Stimulated activated CD4-positive, alpha-beta T cell treated with anti-CD3 and anti-CD28 coated beads, Interleukin-15, amount 100 ng/mL, for 1 hour (primary cell): ENCODE results near the gene SOX6.
"Not testable (repeated sequence)": the region's sequence is repeated elsewhere in the genome, so short reads cannot be mapped to it uniquely, and the experiment has no call there.

ENCODE experiments used
- DNase-seq, 2 donors: peaks; one replicate each; pipeline ENCODE4 v3.0.0-alpha.2; 2020; ENCODE audit warnings: low read depth in 1 of 2, low spot score in 1 of 2

Gene SOX6

DNA sequence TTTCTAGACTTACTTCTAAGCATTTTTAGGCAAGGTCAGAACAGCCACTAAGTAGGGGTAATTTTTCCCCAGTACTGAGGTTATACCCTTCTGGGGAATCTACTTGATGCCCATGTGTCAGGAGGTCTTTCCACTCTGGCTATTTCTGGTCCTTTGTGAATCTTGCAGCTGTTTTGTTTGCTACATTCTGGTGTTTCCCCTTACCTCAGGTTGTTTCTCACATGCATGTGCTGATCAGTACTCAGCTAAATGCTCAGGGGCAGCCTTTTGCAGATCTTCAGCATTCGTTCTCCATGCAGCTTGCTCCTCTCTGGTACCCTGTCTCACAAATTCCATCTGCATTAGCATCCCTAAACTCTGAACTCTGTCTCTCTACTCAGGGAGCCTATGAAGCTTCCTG, 303.6 kb downstream of the SOX6 start:
- no peak for DNase-seq

GRCh38 chr11:16049611-16050010, 306.7 kb downstream of the SOX6 start:
- DNase-seq = no peak

DNA sequence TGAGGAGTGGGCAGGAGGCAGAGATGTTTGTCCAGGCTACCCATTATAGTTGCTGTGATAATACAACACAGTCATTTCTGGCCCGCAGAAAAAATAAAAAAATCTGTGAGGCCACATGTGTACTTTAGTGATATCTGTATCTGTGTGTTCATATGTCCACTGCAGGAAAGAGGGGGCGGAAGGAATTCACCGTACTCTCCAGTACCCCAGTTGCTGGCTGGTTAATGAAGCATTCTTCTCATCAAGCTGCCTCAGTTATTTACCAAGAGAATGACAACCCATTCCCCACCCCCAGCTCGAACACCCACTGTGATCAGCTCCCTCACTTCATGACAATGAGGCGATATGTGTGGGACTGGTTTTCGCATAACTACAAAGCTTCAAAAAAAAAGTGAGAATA, 309.3 kb downstream of the SOX6 start:
- DNase-seq = no peak

GRCh38 chr11:16043617-16044016, 312.7 kb downstream of the SOX6 start:
- no peak for DNase-seq

DNA sequence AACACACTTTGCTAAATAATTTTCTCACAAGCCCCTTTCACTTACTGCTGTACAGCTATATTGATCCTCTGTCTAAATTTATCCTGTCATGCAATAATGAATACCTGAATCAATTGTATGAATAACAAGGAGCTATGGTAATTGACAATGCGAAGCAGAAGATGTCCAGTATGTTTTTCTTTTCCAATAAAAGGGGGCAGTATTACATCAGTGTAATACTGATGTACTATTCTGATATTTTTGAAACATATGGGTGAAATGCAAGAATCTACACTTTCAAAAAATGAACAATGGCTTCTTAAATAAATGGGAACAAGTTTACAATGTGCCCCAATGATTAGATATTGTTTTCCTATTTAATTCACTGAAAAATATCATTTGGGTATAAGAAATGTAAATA, 315.1 kb downstream of the SOX6 start:
- DNase-seq = no peak

GRCh38 chr11:16040151-16040550, 316.2 kb downstream of the SOX6 start:
- DNase-seq = no peak

GRCh38 chr11:16037179-16037578, 319.2 kb downstream of the SOX6 start:
- DNase-seq = no peak

GRCh38 chr11:16036218-16036617, 320.1 kb downstream of the SOX6 start:
- no peak for DNase-seq

- DNase-seq = no peak
These were observed 322.3 kb downstream of the SOX6 start for GRCh38 chr11:16034074-16034473.

GRCh38 chr11:16032974-16033373, 323.4 kb downstream of the SOX6 start:
- no peak for DNase-seq

DNA sequence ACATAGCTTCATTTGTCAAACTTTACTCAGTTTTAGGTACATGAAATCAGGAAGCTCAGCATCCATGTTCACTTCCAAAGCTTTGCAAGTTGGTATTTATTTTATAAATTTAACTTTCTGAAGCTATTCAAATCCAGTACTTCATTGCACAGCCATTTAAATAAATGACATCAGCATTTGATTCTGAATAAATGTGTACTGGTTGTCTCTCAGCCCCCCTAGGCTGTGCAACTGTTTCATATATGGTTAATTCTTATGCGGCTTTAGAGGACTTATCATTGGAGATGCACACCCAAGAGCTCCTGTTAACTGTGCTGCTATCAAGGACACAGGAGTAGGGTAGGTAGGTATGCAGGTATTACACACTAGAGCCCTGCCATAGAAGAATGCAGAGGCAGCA, 325.1 kb downstream of the SOX6 start:
- DNase-seq = no peak

- no peak for DNase-seq
These were observed 325.7 kb downstream of the SOX6 start for GRCh38 chr11:16030664-16031063.

GRCh38 chr11:16029151-16029550, 327.2 kb downstream of the SOX6 start:
- DNase-seq = not testable (repeated sequence)

DNA sequence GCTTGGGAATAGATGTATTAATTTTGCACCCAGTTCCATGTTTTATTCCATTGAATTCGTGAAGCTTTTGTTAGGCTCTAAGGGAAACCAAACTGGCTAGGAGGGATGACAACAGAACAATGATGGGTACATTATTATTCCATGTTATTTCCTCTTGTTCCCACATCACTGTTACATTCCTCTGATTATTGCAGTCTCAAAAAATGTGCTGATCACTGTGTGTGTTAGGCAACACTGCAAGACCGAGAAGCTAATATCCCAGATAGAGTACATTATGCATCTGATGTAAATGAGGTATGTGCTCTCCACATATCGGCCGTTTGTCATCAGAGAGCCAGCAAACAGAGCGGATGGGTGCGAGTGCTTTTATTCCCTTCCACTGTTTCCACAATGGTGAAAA, 327.9 kb downstream of the SOX6 start:
- no peak for DNase-seq

- no peak for DNase-seq
These were observed 328.7 kb downstream of the SOX6 start for GRCh38 chr11:16027621-16028020.

- no peak for DNase-seq
These were observed 329.5 kb downstream of the SOX6 start for GRCh38 chr11:16026849-16027248.

DNA sequence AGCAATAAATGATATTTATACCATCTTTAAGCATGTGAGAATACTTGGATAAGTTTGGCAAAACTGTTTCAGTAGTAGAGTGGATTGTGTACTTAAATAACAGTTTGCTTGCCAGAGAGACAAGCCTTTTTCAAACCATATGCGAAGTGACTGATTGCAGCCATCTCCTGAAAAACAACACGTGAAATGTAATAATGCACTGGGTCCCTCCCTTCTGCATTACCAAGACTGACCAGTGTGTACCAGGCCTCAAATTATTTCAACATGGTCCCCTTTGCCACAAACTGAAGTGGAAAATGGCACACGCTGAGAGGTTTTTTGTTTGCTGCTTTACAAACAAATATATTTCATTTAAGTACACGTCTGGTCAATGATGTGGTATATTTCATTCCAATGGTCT, 337.4 kb downstream of the SOX6 start:
- DNase-seq = no peak

- no peak for DNase-seq
These were observed 339.9 kb downstream of the SOX6 start for GRCh38 chr11:16016468-16016829.

DNA sequence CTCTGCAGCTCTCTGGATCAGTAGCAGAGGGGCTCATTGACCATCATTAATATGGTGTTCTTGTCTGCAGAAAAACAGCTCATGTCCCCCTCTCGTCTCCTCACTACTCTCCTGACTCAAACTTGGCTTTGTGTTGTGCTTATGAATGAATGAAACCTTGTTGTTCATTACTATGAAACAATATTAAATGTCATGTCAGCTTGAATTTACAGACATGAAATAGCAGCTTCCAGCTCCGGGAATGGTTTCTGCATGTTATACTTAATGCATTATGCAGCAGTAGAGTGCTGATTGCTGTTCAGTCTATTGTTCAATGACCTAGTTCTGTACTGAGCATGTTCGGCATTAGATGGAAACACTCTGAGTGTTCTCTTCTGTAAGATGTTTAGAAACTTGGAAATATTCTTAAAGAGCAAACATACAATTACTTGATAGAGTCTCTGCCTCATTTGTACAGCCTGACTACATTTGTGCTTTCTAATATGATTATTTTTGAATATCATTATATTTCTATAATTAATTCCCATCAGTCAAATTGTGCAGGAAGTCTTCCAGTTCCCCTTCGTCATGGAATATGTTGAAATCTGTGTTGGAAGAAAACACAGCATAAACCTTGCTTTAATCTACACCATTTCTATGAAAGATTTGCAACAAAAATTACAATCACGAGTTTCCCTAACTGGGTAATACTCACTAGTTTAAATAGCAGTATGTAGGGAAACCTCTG, 340.4 kb downstream of the SOX6 start:
- no peak for DNase-seq

GRCh38 chr11:16013649-16014275, 342.6 kb downstream of the SOX6 start:
- no peak for DNase-seq

GRCh38 chr11:16013242-16013641, 343.1 kb downstream of the SOX6 start:
- DNase-seq = no peak

DNA sequence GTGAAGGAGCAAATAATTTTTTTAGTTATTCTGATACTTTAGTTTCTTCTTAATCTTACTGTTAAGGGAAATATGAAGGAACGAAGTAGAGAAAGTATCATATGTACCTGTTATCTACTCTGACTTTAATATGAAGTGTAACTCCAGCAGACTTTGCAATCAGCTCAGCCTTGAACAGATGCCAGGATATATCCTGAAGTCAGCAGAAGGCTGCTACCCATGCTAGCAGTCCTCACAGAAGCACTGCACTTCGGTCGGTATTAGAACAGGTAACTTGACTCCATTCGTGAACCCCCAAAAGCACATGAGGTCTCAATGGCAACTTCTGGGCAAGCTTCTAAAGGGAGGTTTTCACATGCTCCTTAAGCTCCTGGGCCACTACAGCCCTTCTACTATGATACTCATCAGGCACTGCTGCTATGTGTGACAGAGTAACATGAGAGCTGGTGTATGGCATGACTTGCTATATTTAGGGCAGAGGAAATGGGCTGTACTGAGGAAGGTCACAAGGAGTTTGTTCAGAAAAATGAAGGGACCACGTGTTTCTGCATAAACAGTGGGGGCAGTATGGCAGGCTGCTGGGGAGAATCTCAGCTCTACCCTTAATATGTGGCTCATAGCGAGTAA, 344.1 kb downstream of the SOX6 start:
- no peak for DNase-seq

DNA sequence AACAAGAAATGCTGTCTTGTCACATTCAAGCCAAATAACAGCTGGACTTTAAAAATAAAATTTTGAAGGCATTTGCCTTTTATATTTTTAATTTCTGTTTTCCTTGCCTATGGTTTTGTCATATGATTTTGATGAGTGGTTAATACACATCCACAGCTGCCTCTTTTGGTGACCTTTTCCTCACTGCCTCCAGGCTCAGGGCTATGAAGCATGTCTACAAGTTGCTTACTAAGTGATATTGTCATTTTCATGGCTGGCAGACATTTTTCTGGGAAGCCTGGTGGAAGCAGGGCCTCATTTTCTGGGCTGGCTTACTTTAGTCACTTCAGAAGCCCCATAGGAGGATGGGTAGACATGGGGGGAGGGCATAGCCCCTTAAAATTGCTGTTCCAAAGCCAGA, 344.9 kb downstream of the SOX6 start:
- DNase-seq = no peak
